BJ (cell line): ENCODE measurements around the gene AKAP8L. TPM values are rescaled to one million over a fixed set of nuclear protein-coding genes. Genes with fewer than 3 reads are reported as not detected.

ENCODE experiments used
- CTCF ChIA-PET: fragments of 350-600 bp; formaldehyde crosslinking; extraction: SDS; loops from one replicate; lab custom pipeline; 2021; ENCODE audit warnings: antibody characterized with exemption, inconsistent platforms; lab: Yijun Ruan, JAX
- POLR2A ChIA-PET: fragments of 300-600 bp; sonication (Branson Sonifier 250); formaldehyde crosslinking; extraction: SDS; loops from one replicate; lab custom pipeline; 2021; ENCODE audit warnings: antibody characterized with exemption; lab: Charles Lee
- DNase-seq: peaks from one replicate; pipeline ENCODE4 v3.0.0-alpha.2; 2011; ENCODE audit warnings: low read depth
- H3K27me3 ChIP-seq: 2 replicates; pipeline ENCODE4 v1.6.0; 2011; ENCODE audit warnings: low read length; ENCODE audit not compliant: control insufficient read depth, insufficient read depth
- H3K36me3 ChIP-seq: 2 replicates; pipeline ENCODE4 v1.5.1; 2011; ENCODE audit warnings: low read length; ENCODE audit not compliant: control insufficient read depth, insufficient read depth
- H3K4me3 ChIP-seq: 2 replicates; pipeline ENCODE4 v1.5.1; 2011; ENCODE audit warnings: low read depth, mild to moderate bottlenecking, control low read depth, low read length
- polyA plus RNA-seq: library from polyadenylated mRNA; depleted of rRNA; stranded (reverse); fragments of >200 nt; gene quantifications from 2 replicates; pipeline ENCODE4 v1.2.3, GENCODE V29; 2011
- TF ChIP-seq, protein P1 (sequence below): IDR thresholded peaks from 2 replicates; pipeline ENCODE4 v1.5.1; 2011; ENCODE audit warnings: low read depth, mild to moderate bottlenecking, control low read depth, inconsistent platforms, low read length, moderate library complexity; ENCODE audit not compliant: insufficient read depth

Gene AKAP8L
- polyA plus RNA-seq, 1 experiment = 27.5 TPM

DNA sequence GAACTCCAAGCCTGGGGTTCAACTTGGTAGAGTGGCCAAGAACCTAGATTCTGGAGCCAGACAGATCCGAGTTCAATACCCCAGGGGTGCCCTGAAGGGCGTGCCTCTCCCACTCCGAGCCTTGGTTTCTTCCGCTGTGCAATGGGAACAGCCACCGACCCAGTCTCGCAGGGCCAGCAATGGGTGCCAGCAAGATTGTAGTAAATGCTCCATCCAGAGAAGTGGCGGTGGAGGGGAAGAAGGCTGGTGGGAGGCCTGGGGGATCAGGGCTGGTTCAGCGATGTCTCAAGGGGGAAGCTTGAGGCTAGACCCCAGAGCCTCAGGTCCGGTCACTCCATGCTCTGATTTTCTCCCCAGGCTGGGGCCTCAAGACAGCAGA is 26.4 kb upstream of the AKAP8L start:
- TF ChIP-seq, protein P1, sequence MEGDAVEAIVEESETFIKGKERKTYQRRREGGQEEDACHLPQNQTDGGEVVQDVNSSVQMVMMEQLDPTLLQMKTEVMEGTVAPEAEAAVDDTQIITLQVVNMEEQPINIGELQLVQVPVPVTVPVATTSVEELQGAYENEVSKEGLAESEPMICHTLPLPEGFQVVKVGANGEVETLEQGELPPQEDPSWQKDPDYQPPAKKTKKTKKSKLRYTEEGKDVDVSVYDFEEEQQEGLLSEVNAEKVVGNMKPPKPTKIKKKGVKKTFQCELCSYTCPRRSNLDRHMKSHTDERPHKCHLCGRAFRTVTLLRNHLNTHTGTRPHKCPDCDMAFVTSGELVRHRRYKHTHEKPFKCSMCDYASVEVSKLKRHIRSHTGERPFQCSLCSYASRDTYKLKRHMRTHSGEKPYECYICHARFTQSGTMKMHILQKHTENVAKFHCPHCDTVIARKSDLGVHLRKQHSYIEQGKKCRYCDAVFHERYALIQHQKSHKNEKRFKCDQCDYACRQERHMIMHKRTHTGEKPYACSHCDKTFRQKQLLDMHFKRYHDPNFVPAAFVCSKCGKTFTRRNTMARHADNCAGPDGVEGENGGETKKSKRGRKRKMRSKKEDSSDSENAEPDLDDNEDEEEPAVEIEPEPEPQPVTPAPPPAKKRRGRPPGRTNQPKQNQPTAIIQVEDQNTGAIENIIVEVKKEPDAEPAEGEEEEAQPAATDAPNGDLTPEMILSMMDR = no peak
- no peak for DNase-seq
- Histone ChIP-seq H3K36me3 (no peaks in the 10 kb centered on the region; the same call in 1 of the 2 replicates), H3K4me3 (no peak overlapping the region), H3K27me3 (no peaks in the 10 kb centered on the region)
- CTCF ChIA-PET = no interaction called here
- POLR2A ChIA-PET = no interaction called here

DNA sequence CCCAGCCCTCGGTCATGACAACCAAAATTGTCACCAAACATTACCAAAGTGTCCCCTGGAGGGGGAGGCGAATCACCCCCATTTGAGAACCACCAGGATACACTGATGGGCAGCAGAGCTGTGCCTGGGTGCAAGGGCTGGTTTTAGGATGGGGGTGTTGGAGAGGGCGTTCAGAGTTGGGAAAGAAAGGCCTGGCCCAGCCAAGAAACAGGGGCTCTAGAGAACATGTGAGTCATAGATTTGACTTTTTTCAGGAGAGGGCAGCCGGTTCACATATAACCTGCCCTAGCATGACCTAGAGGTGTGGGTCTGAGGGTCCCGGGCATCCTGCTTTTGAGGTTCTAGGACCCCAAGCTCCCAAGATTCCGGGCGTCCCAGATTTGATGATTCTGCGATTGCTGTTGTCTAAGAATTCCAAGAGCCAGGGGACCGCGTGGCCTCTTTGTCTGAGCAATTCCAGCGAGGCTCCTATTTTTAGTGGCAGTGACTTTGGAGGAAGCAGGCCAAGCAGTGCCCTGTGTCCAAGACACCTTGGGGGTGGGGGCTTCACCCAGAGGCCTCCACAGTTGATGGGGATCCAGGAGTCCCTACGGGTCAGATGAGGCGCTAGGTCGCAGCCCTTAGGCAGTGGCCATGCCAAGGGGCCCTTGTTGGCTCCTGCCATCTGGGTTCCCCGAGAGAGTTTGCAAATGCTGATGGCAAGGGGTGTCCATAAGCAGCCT is 25.9 kb upstream of the AKAP8L start:
- CTCF ChIA-PET = no interaction called here
- TF ChIP-seq, protein P1 = no peak
- H3K27me3 ChIP-seq = no peaks in the 10 kb centered on the region
- DNase-seq = no peak
- POLR2A ChIA-PET = no interaction called here
- no peak overlapping the region for H3K4me3 ChIP-seq
- H3K36me3 ChIP-seq = no peaks in the 10 kb centered on the region; the same call in 1 of the 2 replicates

DNA sequence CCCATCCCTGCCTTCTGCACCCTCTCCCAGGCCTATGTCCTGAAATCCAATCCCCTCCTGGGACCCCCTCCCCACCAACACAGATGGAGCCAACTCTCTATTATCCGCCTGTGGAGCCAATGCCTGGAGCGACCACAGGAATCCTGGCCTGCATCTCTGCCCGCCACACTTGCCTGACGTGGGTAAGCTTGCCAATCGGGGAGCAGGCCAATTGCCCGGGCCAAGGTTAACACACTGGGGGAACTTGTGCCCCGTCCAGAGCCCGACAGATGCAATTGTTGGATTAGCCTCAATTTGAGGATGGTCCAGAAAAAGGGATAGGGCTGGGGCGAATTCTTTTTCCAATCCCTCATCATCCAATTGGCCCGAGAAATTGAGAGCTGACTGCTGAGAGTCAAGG is 25.1 kb upstream of the AKAP8L start:
- Histone ChIP-seq H3K36me3 (no peaks in the 10 kb centered on the region; the same call in 1 of the 2 replicates), H3K4me3 (no peak overlapping the region), H3K27me3 (no peaks in the 10 kb centered on the region)
- no peak for DNase-seq
- ChIA-PET CTCF (no interaction called here), POLR2A (no interaction called here)
- TF ChIP-seq, protein P1 = no peak

DNA sequence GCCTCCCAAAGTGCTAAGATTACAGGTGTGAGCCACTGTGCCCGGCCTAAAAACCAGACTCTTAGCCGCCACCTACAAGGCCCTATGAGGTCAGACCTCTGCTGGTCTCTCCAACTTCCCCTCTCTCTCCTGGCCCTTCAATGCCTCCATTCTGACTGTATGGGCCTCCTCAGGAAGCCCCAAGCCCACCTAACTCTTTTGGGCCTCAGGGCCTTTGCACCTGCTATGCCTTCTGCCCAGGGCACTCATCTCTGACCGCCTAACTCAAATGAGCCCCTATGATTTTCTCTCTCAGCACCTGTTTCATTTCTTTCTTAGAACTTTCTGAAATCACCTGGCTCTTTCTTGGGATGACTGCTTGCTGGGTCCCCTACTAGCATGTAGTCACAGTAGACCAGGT is 24.5 kb upstream of the AKAP8L start:
- ChIA-PET CTCF (no interaction called here), POLR2A (no interaction called here)
- DNase-seq = no peak
- TF ChIP-seq, protein P1 = no peak
- no peak overlapping the region for H3K4me3 ChIP-seq
- H3K27me3 ChIP-seq = no peaks in the 10 kb centered on the region
- H3K36me3 ChIP-seq = no peaks in the 10 kb centered on the region; the same call in 1 of the 2 replicates

DNA sequence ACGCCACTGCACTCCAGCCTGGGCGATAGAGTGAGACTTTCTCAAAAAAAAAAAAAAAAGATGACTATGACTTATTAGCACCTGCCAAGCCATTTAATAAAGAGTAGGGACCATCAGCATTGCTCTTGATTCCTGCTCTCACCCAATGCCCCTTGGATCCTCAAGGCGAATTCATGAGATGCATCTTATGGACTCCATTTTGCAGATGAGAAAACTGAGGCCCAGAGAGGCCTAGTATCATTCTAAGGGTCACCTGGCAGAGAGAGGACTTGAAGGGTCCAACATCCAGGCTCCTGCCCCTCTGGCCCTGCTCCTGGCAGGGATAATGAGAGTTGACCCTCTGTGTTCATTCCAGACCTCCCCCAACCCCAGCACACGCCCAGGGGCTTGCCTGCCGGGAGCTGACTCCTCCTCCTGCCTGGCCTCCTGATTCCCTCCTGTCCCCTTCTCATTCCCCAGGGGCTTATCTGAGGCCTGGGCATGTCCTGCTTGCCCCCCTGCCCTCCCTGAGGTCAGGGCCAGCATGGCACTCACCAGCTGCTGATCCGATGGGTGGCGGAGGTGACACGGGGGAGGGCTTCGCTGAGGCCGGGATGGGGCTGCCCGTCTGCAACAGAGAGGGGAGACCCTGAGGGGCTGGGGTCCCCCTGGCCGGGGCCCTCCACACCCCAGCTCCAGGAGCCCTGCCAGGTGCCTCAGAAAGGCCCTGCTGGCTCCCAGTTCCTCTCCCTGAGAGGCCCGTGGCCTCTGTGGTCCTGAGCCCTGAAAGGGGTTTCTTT is 23.5 kb upstream of the AKAP8L start:
- Histone ChIP-seq H3K4me3 (no peak overlapping the region), H3K36me3 (no peaks in the 10 kb centered on the region; the same call in 1 of the 2 replicates), H3K27me3 (no peaks in the 10 kb centered on the region)
- DNase-seq = no peak
- TF ChIP-seq, protein P1 = no peak
- POLR2A ChIA-PET = no interaction called here
- CTCF ChIA-PET = no interaction called here
